HepG2 (cell line): ENCODE measurements around the gene PSENEN. TPM values are rescaled to one million over a fixed set of nuclear protein-coding genes. Genes with fewer than 3 reads are reported as not detected.

ENCODE experiments used
- ATAC-seq: fragments of 200-7000 bp; cut with Tn5 transposase; 3 replicates; pipeline ENCODE4 v1.9.1; 2020; ENCODE audit warnings: mild to moderate bottlenecking, moderate library complexity
- BruUV-seq: library from RNA; stranded (reverse); fragments of 400-500 nt; replicated peaks from 2 replicates; lab custom pipeline; 2021; lab: Mats Ljungman, UMichigan
- CTCF ChIA-PET: fragments of 300-600 bp; formaldehyde crosslinking; extraction: SDS; loops from one replicate; lab custom pipeline; 2021; ENCODE audit warnings: low total read pairs, inconsistent platforms, low intra/inter-chr PET ratio; lab: Yijun Ruan, JAX
- POLR2A ChIA-PET: fragments of 350-600 bp; sonication (Branson Sonifier 250); formaldehyde crosslinking; loops from one replicate; lab custom pipeline; 2020; ENCODE audit warnings: antibody characterized with exemption, inconsistent platforms; lab: Yijun Ruan, JAX
- DNase-seq: peaks from one replicate; pipeline ENCODE4 v3.0.0-alpha.2; 2015; ENCODE audit warnings: low spot score
- FAIRE-seq: peaks from 3 replicates; lab custom pipeline; 2011; peaks lifted over from hg19 to GRCh38; lab: Jason Lieb, UNC
- H2AFZ ChIP-seq: one replicate; pipeline ENCODE4 v1.6.1; 2011; ENCODE audit warnings: low read length, inconsistent platforms
- H3K27ac ChIP-seq: fragments of 300-600 bp; 3 replicates; pipeline ENCODE4 v1.8.0; 2011; ENCODE audit warnings: mixed run types, mild to moderate bottlenecking, mixed read lengths, low read length, inconsistent platforms; ENCODE audit not compliant: insufficient read depth; ENCODE audit errors: extremely low read length
- H3K27me3 ChIP-seq, 2 experiments: fragments of 200-600 bp in 1 of 2; 2 replicates in 1 of 2; 3 replicates in 1 of 2; pipeline versions ENCODE4 v1.6.0 to v1.8.0; 2011; ENCODE audit warnings: low read length in 2 of 2, mild to moderate bottlenecking in 2 of 2, moderate library complexity in 2 of 2, inconsistent platforms in 1 of 2; ENCODE audit not compliant: insufficient read depth in 2 of 2, control insufficient read depth in 1 of 2
- H3K36me3 ChIP-seq, 2 experiments: fragments of 200-600 bp in 1 of 2; replicated peaks in 1 of 2; 2 replicates in 1 of 2; 3 replicates in 1 of 2; pipeline versions ENCODE4 v1.5.1 to v1.8.0; 2011; ENCODE audit warnings: low read length in 2 of 2, inconsistent platforms in 1 of 2; ENCODE audit not compliant: insufficient read depth in 2 of 2, control insufficient read depth in 1 of 2
- H3K4me1 ChIP-seq: 2 replicates; pipeline ENCODE4 v1.5.1; 2012; ENCODE audit warnings: low read length, inconsistent platforms; ENCODE audit not compliant: insufficient read depth
- H3K4me2 ChIP-seq: 2 replicates; pipeline ENCODE4 v1.6.0; 2011; ENCODE audit warnings: low read depth, low read length, inconsistent platforms
- H3K4me3 ChIP-seq, 3 experiments: fragments of 200-600 bp in 1 of 3; sonication (generic), shearing (Covaris generic) in 1 of 3; replicated peaks in 1 of 3; 2 replicates each; pipeline ENCODE4 v1.5.1; 2011 to 2016; ENCODE audit warnings: low read length in 3 of 3, inconsistent platforms in 2 of 3, low read depth in 2 of 3, mild to moderate bottlenecking in 2 of 3, control low read depth in 1 of 3, mixed read lengths in 1 of 3; ENCODE audit not compliant: insufficient read depth in 1 of 3
- H3K79me2 ChIP-seq: one replicate; pipeline ENCODE4 v1.6.1; 2011; ENCODE audit warnings: low read length, inconsistent platforms; ENCODE audit not compliant: insufficient read depth
- H3K9ac ChIP-seq: 2 replicates; pipeline ENCODE4 v1.6.0; 2011; ENCODE audit warnings: mild to moderate bottlenecking, low read depth, low read length, inconsistent platforms; ENCODE audit not compliant: insufficient read depth
- H3K9me3 ChIP-seq: 2 replicates; pipeline ENCODE4 v1.5.1; 2012; ENCODE audit warnings: mild to moderate bottlenecking, low read length
- H4K20me1 ChIP-seq: 2 replicates; pipeline ENCODE4 v1.6.0; 2011; ENCODE audit warnings: inconsistent platforms, mild to moderate bottlenecking, low read length, moderate library complexity; ENCODE audit not compliant: insufficient read depth
- CEBPG ChIP-seq: IDR thresholded peaks from 2 replicates; pipeline ENCODE4 v1.6.1; 2016
- MEIS2 ChIP-seq: sonication (generic); formaldehyde crosslinking; IDR thresholded peaks from 2 replicates; pipeline ENCODE4 v1.9.0; 2021; ENCODE audit warnings: mild to moderate bottlenecking, missing genetic modification reagents
- NFE2L1 ChIP-seq: sonication (generic); formaldehyde crosslinking; IDR thresholded peaks from 2 replicates; pipeline ENCODE4 v1.4.0; 2020; ENCODE audit warnings: missing genetic modification reagents, mild to moderate bottlenecking, borderline replicate concordance
- RBM39 ChIP-seq: fragments of 200-400 bp; formaldehyde crosslinking; IDR thresholded peaks from one replicate; pipeline ENCODE4 v1.6.1; 2018; ENCODE audit warnings: antibody characterized with exemption, mild to moderate bottlenecking, low read depth, low read length; ENCODE audit not compliant: poor library complexity, severe bottlenecking
- ZFP1 ChIP-seq: IDR thresholded peaks from 2 replicates; pipeline ENCODE4 v1.6.1; 2016
- ZMYM2 ChIP-seq: sonication (generic); formaldehyde crosslinking; IDR thresholded peaks from 2 replicates; pipeline ENCODE4 v1.8.0; 2022; ENCODE audit warnings: mild to moderate bottlenecking, missing genetic modification reagents
- ZNF124 ChIP-seq: sonication (generic); formaldehyde crosslinking; IDR thresholded peaks from 2 replicates; pipeline ENCODE4 v1.4.0; 2020; ENCODE audit warnings: missing genetic modification reagents
- ZNF446 ChIP-seq: sonication (generic); formaldehyde crosslinking; IDR thresholded peaks from 2 replicates; pipeline ENCODE4 v1.5.0; 2020; ENCODE audit warnings: mild to moderate bottlenecking, missing genetic modification reagents
- ZNF546 ChIP-seq: sonication (generic); formaldehyde crosslinking; conservative IDR thresholded peaks from 2 replicates; pipeline ENCODE4 v1.8.1; 2023; ENCODE audit warnings: mild to moderate bottlenecking, missing genetic modification reagents
- ZNF879 ChIP-seq: sonication (generic); formaldehyde crosslinking; IDR thresholded peaks from 2 replicates; pipeline ENCODE4 v1.8.1; 2023; ENCODE audit warnings: missing genetic modification reagents
- WGBS: methylation state at CpG from one replicate; pipeline ENCODE4 v1.1.6; 2017; ENCODE audit warnings: low lambda C conversion rate; 5-methylcytosine and 5-hydroxymethylcytosine counted together
- in situ Hi-C: cut with HindIII; loops from 2 replicates; pipeline ENCODE4 v1.10.0; 2017; ENCODE audit warnings: low pct_unique_long_range_greater_than_20kb; ENCODE audit not compliant: extremely low pct_ligation_motif_present
- intact Hi-C: fragments of 100-400 bp; cut with micrococcal nuclease; formaldehyde crosslinking; loops from one replicate; pipeline ENCODE4 v1.10.0; 2022; ENCODE audit not compliant: unreplicated experiment
- polyA plus RNA-seq, 8 experiments: library from polyadenylated mRNA; depleted of rRNA in 3 of 8; stranded (reverse) in 7 of 8; unstranded in 1 of 8; fragments of >200 nt; fragmentation: Illumina TruSeq in 4 of 8; extraction: Trizol in 4 of 8; gene quantifications; 2 replicates each; pipeline versions ENCODE4 v1.2.1 to v1.2.3, GENCODE V29; 2011 to 2016; ENCODE audit warnings: low read depth in 4 of 8, missing spikeins in 1 of 8, mixed read lengths in 1 of 8; ENCODE audit not compliant: insufficient read depth in 1 of 8
- total RNA-seq, 5 experiments: library from RNA; depleted of rRNA; stranded (reverse); fragments of >200 nt; fragmentation: Illumina TruSeq; extraction: Trizol; gene quantifications; 2 replicates each; pipeline ENCODE4 v1.2.3, GENCODE V29; 2016; ENCODE audit warnings: low read depth in 1 of 5
- TF ChIP-seq, protein P1 (sequence below): sonication (generic); formaldehyde crosslinking; IDR thresholded peaks from 2 replicates; pipeline ENCODE4 v1.8.1; 2023; ENCODE audit warnings: mild to moderate bottlenecking, missing genetic modification reagents
- TF ChIP-seq, protein P2 (sequence below): sonication (generic); formaldehyde crosslinking; IDR thresholded peaks from 2 replicates; pipeline ENCODE4 v1.5.0; 2020; ENCODE audit warnings: mild to moderate bottlenecking, missing genetic modification reagents, borderline replicate concordance
- TF ChIP-seq, protein P3 (sequence below): sonication (generic); formaldehyde crosslinking; IDR thresholded peaks from 2 replicates; pipeline ENCODE4 v1.4.0; 2020; ENCODE audit warnings: mild to moderate bottlenecking, missing genetic modification reagents

Gene PSENEN
- total and polyA plus RNA-seq, 2 of the 13 experiments (the other 11 are each of a cell fraction or from before 2014, with no cell fraction given) = 16.9 to 34.2 TPM

DNA sequence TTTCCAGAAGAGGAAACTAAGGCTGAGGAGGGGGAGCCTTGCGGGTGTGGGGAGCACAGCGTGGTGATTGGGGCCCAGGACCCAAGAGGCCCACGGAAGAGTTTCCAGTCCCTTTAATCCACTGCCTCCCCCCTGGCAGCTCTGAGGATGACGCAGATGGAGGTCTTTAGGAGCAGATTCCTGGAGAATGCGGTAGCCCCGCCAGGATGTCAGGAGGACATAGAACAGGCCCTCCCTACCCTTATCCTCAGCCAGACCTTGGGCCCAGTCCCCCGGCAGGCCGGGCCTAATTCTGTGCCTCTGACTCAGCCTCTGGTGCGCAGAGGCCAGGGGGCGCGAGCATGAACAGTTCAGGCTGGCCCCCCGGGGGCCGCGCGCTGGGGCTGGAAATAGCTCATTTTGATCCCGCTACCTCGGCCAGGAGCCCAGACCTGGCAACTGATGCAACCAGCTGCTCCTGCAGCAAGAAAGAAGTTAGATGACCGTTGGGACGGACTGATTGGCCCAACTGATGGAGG is 11.8 kb downstream of the PSENEN start:
- WGBS = 25% methylated on average over 5 of the region's 19 CpGs
- Histone ChIP-seq H3K4me1 (peaks cover 20% of the 10 kb centered on the region), H4K20me1 (no peaks in the 10 kb centered on the region), H3K36me3 (peaks cover 5 to 34% of the 10 kb centered on the region in 2 experiments; a peak in 4 of 5 replicates), H3K9ac (peak overlapping the region; percentile 74), H3K9me3 (no peaks in the 10 kb centered on the region), H3K4me3 (peak overlapping the region; percentile 65 to 83 (median 79)), H2AFZ (no peak overlapping the region), H3K79me2 (peaks cover 6% of the 10 kb centered on the region), H3K27ac (peak overlapping the region; percentile 79), H3K4me2 (peak overlapping the region; percentile 86), H3K27me3 (no peaks in the 10 kb centered on the region)
- peak; percentile 46 for ATAC-seq
- no peak for FAIRE-seq
- TSS peak; percentile 85 for BruUV-seq
- ChIA-PET POLR2A (interaction anchor here (0.7 to 1.5 kb wide), 4 partner anchors 9 to 17 kb away, joined by 3 to 17 read pairs (median 6); partner anchors contain the start of genes LIN37, PSENEN and U2AF1L4), CTCF (no interaction called here)
- in situ Hi-C loops (no loop called here), intact Hi-C loops (no loop called here)
- peak; percentile 24 for DNase-seq
- TF ChIP-seq ZMYM2 (CRISPR knock-in tag) (no peak), RBM39 (no peak), MEIS2 (CRISPR knock-in tag) (peak; percentile 19; the same call in 1 of the 2 replicates), ZNF446 (CRISPR knock-in tag) (0 out of 2 replicates have a peak, but pooled peaks have one; percentile 31), ZNF546 (CRISPR knock-in tag) (no peak), ZFP1 (no peak), ZNF879 (CRISPR knock-in tag) (no peak), NFE2L1 (peak; percentile 20; the same call in 1 of the 2 replicates), CEBPG (CRISPR knock-in tag) (peak; percentile 58), ZNF124 (CRISPR knock-in tag) (no peak)
- TF ChIP-seq, protein P1, sequence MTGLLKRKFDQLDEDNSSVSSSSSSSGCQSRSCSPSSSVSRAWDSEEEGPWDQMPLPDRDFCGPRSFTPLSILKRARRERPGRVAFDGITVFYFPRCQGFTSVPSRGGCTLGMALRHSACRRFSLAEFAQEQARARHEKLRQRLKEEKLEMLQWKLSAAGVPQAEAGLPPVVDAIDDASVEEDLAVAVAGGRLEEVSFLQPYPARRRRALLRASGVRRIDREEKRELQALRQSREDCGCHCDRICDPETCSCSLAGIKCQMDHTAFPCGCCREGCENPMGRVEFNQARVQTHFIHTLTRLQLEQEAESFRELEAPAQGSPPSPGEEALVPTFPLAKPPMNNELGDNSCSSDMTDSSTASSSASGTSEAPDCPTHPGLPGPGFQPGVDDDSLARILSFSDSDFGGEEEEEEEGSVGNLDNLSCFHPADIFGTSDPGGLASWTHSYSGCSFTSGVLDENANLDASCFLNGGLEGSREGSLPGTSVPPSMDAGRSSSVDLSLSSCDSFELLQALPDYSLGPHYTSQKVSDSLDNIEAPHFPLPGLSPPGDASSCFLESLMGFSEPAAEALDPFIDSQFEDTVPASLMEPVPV (CRISPR knock-in tag) = no peak
- TF ChIP-seq, protein P2, sequence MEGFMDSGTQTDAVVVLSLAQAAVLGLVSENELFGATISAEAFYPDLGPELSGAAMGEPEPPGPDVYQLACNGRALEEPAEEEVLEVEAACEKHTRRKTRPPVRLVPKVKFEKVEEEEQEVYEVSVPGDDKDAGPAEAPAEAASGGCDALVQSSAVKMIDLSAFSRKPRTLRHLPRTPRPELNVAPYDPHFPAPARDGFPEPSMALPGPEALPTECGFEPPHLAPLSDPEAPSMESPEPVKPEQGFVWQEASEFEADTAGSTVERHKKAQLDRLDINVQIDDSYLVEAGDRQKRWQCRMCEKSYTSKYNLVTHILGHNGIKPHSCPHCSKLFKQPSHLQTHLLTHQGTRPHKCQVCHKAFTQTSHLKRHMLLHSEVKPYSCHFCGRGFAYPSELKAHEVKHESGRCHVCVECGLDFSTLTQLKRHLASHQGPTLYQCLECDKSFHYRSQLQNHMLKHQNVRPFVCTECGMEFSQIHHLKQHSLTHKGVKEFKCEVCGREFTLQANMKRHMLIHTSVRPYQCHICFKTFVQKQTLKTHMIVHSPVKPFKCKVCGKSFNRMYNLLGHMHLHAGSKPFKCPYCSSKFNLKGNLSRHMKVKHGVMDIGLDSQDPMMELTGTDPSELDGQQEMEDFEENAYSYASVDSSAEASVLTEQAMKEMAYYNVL (CRISPR knock-in tag) = peak; percentile 46; the same call in 1 of the 2 replicates
- TF ChIP-seq, protein P3, sequence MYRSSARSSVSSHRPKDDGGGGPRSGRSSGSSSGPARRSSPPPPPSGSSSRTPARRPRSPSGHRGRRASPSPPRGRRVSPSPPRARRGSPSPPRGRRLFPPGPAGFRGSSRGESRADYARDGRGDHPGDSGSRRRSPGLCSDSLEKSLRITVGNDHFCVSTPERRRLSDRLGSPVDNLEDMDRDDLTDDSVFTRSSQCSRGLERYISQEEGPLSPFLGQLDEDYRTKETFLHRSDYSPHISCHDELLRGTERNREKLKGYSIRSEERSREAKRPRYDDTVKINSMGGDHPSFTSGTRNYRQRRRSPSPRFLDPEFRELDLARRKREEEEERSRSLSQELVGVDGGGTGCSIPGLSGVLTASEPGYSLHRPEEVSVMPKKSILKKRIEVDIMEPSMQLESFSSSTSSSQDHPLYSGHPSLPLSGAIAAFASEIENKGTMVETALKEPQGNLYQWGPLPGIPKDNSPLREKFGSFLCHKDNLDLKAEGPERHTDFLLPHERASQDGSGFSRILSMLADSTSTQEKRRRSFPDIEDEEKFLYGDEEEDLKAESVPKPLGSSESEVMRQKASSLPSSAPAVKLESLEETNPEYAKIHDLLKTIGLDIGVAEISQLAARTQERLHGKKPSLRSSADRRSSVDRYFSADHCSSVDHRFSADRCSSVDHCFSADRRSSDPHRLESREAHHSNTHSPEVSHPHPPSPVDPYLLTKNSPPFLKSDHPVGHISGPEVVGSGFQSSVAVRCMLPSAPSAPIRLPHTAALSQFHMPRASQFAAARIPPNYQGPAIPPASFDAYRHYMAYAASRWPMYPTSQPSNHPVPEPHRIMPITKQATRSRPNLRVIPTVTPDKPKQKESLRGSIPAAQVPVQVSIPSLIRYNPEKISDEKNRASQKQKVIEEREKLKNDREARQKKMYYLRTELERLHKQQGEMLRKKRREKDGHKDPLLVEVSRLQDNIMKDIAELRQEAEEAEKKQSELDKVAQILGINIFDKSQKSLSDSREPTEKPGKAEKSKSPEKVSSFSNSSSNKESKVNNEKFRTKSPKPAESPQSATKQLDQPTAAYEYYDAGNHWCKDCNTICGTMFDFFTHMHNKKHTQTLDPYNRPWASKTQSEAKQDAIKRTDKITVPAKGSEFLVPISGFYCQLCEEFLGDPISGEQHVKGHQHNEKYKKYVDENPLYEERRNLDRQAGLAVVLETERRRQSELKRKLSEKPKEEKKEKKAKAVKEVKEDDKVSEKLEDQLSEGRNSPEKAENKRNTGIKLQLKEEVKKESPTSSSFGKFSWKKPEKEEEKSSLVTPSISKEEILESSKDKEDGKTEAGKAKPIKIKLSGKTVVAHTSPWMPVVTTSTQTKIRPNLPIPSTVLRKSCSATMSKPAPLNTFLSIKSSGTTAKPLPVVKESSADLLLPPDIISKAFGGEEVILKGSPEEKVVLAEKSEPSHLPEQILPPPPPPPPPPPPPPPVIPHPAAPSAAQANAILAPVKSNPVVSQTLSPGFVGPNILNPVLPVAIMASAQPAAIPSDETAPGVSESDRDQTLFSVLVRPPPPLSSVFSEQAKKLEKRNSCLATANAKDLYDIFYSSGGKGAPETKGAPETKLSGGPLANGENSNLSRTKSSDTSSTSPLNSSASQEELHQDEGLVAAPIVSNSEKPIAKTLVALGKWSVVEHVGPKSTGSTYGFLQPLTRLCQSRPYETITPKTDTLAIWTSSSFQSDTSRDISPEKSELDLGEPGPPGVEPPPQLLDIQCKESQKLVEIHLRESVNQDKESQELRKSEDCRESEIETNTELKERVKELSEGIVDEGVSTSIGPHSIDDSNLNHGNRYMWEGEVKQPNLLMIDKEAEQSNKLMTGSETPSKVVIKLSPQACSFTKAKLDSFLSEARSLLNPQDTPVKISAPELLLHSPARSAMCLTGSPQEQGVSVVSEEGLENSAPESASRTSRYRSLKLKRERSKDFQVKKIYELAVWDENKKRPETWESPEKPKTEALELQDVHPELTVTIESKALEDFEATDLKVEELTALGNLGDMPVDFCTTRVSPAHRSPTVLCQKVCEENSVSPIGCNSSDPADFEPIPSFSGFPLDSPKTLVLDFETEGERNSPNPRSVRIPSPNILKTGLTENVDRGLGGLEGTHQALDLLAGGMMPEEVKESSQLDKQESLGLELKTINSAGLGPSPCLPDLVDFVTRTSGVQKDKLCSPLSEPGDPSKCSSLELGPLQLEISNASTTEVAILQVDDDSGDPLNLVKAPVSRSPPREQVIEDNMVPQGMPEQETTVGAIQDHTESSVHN = no peak
